ENCODE data around the gene PSAP.

PSAP gene

DNA sequence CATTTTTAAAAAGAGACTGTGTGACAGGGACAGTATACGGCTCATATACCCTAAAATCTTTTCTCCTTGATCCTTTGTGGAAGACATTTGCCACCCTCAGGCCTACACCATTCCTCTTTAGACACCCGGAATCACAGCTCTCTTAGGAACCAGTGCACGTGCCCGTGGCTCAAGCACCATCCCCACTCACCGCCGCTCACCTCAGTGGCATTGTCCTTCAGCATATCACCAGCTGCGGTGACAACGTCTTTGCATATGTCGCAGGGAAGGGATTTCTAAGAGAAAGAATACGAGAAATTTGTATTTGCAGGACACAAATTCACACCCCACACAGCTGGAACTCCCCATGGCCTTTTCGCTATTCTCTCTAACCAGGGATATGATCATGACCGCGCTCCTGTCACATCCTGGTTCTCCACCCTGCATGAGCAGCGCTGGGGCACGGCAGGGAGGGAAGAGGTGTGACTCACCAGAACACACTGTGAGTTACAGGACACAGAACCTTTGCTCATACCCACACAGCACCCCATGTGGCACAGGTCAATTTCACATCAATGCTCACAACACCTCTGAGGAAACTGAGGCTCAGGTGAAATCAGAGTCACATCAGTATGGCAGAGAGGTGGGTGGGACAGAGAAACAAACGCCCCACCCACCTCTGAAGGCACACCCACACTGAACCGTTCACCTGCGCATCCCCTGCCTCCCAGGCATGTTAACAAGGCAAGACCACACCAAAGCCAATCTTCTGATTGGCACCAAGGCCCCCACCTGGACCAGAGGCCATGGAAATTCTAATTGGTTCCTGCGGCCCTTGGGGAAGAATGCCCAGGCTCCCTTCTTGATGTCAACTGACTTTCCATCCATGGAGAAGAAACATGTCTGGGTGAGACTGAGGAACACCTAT, 19.2 kb downstream of the PSAP start:
- Histone ChIP-seq H3K4me1 (ENCODE audit: insufficient read depth, low read length, poor library complexity, severe bottlenecking) (peaks cover 14% of the 10 kb centered on the region), H3K4me2 (ENCODE audit: low read depth, low read length, poor library complexity, severe bottlenecking) (no peak overlapping the region), H3F3A (ENCODE audit: low read depth) (no peaks in the 10 kb centered on the region), H3K4me3 (ENCODE audit: low read length, poor library complexity, severe bottlenecking) (no peak overlapping the region), H2AFZ (ENCODE audit: low read length) (no peak overlapping the region), H3K27me3 (ENCODE audit: insufficient read depth, low read length, poor library complexity, severe bottlenecking) (no peaks in the 10 kb centered on the region), H3K9me3 (ENCODE audit: insufficient read depth, low read depth, low read length) (no peaks in the 10 kb centered on the region), H3K9me2 (replicated peaks; ENCODE audit: low read depth, low read length) (no peaks in the 10 kb centered on the region), H3K9ac (ENCODE audit: low read depth, low read length, poor library complexity, severe bottlenecking) (no peak overlapping the region), H4K20me1 (ENCODE audit: insufficient read depth, low read length, poor library complexity, severe bottlenecking) (peaks cover 7% of the 10 kb centered on the region), H3K79me2 (ENCODE audit: insufficient read depth, low read length) (peaks cover 24% of the 10 kb centered on the region; the same call in 1 of the 2 replicates), H3K36me3 (ENCODE audit: insufficient read depth, low read length) (peaks cover 57% of the 10 kb centered on the region; the same call in 1 of the 2 replicates)
- TF ChIP-seq, protein P1, sequence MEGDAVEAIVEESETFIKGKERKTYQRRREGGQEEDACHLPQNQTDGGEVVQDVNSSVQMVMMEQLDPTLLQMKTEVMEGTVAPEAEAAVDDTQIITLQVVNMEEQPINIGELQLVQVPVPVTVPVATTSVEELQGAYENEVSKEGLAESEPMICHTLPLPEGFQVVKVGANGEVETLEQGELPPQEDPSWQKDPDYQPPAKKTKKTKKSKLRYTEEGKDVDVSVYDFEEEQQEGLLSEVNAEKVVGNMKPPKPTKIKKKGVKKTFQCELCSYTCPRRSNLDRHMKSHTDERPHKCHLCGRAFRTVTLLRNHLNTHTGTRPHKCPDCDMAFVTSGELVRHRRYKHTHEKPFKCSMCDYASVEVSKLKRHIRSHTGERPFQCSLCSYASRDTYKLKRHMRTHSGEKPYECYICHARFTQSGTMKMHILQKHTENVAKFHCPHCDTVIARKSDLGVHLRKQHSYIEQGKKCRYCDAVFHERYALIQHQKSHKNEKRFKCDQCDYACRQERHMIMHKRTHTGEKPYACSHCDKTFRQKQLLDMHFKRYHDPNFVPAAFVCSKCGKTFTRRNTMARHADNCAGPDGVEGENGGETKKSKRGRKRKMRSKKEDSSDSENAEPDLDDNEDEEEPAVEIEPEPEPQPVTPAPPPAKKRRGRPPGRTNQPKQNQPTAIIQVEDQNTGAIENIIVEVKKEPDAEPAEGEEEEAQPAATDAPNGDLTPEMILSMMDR (conservative IDR thresholded peaks at IDR 0.05; ENCODE audit: low read length): no peak
- TF ChIP-seq EZH2phosphoT487 (IDR thresholded peaks at IDR 0.05; ENCODE audit: borderline replicate concordance): no peak

DNA sequence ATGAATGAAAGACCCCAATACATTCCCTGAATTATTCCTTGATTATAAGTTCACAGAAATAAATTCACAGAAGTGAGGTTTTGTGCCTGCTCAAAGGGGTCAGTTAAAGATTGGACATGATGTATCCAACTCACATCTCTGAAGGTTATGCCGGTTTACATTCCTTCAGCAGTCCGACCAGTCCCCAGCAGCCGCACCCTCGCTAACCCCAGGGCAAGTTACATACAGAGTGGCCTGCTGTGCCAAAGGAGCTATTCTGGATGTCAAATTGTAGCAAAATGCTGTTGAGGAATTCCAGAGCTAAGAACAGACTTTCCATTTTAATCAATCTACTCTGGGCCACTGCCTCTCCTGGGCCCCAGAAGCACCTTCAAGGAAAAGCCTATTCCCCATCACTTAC, 20.3 kb downstream of the PSAP start:
- H4K20me1 ChIP-seq (ENCODE audit: insufficient read depth, low read length, poor library complexity, severe bottlenecking): no peaks in the 10 kb centered on the region
- H2AFZ ChIP-seq (ENCODE audit: low read length): no peak overlapping the region
- H3K9me3 ChIP-seq (ENCODE audit: insufficient read depth, low read depth, low read length): no peaks in the 10 kb centered on the region
- H3K4me1 ChIP-seq (ENCODE audit: insufficient read depth, low read length, poor library complexity, severe bottlenecking): peaks cover 2% of the 10 kb centered on the region
- no peak overlapping the region for H3K4me3 ChIP-seq (ENCODE audit: low read length, poor library complexity, severe bottlenecking)
- TF ChIP-seq, protein P1 (conservative IDR thresholded peaks at IDR 0.05; ENCODE audit: low read length): no peak
- TF ChIP-seq EZH2phosphoT487 (IDR thresholded peaks at IDR 0.05; ENCODE audit: borderline replicate concordance): no peak
- H3K9ac ChIP-seq (ENCODE audit: low read depth, low read length, poor library complexity, severe bottlenecking): no peak overlapping the region
- H3K79me2 ChIP-seq (ENCODE audit: insufficient read depth, low read length): peaks cover 13% of the 10 kb centered on the region; the same call in 1 of the 2 replicates
- no peaks in the 10 kb centered on the region for H3F3A ChIP-seq (ENCODE audit: low read depth)
- no peaks in the 10 kb centered on the region for H3K27me3 ChIP-seq (ENCODE audit: insufficient read depth, low read length, poor library complexity, severe bottlenecking)
- H3K9me2 ChIP-seq (replicated peaks; ENCODE audit: low read depth, low read length): no peaks in the 10 kb centered on the region
- H3K4me2 ChIP-seq (ENCODE audit: low read depth, low read length, poor library complexity, severe bottlenecking): no peak overlapping the region
- peaks cover 69% of the 10 kb centered on the region for H3K36me3 ChIP-seq (ENCODE audit: insufficient read depth, low read length)

DNA sequence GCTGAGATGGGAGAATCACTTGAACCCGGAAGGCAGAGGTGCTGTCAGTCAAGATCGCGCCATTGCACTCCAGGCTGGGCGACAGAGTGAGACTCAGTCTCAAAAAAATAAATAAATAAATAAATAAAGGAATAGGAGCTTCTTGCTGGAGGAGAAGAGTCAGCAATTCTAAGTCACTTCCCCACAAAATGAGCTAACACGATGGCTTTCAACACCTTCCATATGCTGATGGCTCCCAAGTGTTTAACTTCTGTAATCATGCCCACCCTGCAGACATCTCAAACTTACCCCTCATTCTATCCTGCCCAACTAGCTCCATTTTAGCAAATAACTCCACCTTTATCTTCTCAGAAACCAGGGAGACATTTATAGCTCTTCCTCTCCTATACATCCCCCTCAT, 21.2 kb downstream of the PSAP start:
- no peaks in the 10 kb centered on the region for H3K4me1 ChIP-seq (ENCODE audit: insufficient read depth, low read length, poor library complexity, severe bottlenecking)
- H2AFZ ChIP-seq (ENCODE audit: low read length): no peak overlapping the region
- no peaks in the 10 kb centered on the region for H3K27me3 ChIP-seq (ENCODE audit: insufficient read depth, low read length, poor library complexity, severe bottlenecking)
- no peak overlapping the region for H3K4me2 ChIP-seq (ENCODE audit: low read depth, low read length, poor library complexity, severe bottlenecking)
- peaks cover 7% of the 10 kb centered on the region; the same call in 1 of the 2 replicates for H3K79me2 ChIP-seq (ENCODE audit: insufficient read depth, low read length)
- H3K9me3 ChIP-seq (ENCODE audit: insufficient read depth, low read depth, low read length): no peaks in the 10 kb centered on the region
- no peaks in the 10 kb centered on the region for H3K9me2 ChIP-seq (replicated peaks; ENCODE audit: low read depth, low read length)
- no peaks in the 10 kb centered on the region for H3F3A ChIP-seq (ENCODE audit: low read depth)
- no peaks in the 10 kb centered on the region for H4K20me1 ChIP-seq (ENCODE audit: insufficient read depth, low read length, poor library complexity, severe bottlenecking)
- H3K9ac ChIP-seq (ENCODE audit: low read depth, low read length, poor library complexity, severe bottlenecking): no peak overlapping the region
- no peak overlapping the region for H3K4me3 ChIP-seq (ENCODE audit: low read length, poor library complexity, severe bottlenecking)
- H3K36me3 ChIP-seq (ENCODE audit: insufficient read depth, low read length): peaks cover 77% of the 10 kb centered on the region
- no peak for TF ChIP-seq EZH2phosphoT487 (IDR thresholded peaks at IDR 0.05; ENCODE audit: borderline replicate concordance)
